IPS DF 4.7 (cell line): ENCODE results near the gene SEPTIN8.
"Not testable (repeated sequence)": the region's sequence is repeated elsewhere in the genome, so short reads cannot be mapped to it uniquely, and the experiment has no call there.

ENCODE experiments used
- DNase-seq: peaks from one replicate; pipeline ENCODE4 v3.0.0-alpha.2; 2013; ENCODE audit warnings: low spot score; ENCODE audit errors: extremely low read depth

The SEPTIN8 gene

DNA sequence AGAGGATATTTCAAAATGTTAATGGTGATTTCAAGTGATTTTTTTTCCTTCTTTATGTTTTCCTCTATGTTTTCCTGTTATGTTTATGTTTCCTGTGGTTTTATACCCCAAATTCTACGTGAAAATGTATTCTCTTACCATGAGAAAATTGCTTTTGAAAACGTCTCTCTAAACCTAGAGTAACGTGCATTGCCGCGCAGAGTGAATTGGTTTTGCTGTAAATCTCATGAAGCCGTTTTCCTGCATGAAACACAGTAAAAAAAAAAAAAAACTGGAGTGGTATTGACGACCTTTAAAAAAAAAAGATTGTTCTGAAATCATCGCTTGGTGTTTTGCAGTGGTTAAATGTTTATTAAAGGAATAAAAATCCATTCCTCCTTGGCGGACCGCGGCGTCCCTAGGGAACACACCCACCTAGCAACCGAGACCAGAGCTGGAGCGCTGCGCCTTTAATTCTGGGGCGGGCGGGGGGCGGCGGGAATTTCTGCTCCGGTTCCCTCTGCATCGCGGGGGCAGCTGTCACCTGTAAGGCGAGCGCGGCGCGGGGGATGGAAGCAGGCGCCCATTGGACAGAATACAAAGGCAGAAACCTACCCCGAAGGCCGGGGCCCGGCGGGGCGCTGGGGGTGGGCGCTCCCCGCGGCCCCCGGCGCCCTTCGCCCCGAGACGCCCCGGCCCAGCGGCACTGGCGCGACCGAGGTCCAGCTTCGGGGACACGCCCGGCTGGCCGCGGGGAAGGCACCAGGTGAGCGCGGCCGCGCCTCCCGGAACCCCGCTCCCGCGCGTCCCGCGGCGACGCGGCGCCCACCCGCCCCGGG, 36.0 kb upstream of the SEPTIN8 start, which contains the start of gene SOWAHA:
Gene SOWAHA, plus strand, starts transcription at position 522 of the 818 bp plus-strand sequence. CDS start 320 bp downstream, outside the sequence.
- DNase-seq = no peak

GRCh38 chr5:132812123-132812765, 35.2 kb upstream of the SEPTIN8 start:
- DNase-seq = no peak

- DNase-seq = no peak
Measured at GRCh38 chr5:132810605-132811004, 33.6 kb upstream of the SEPTIN8 start.

- no peak for DNase-seq
Measured at GRCh38 chr5:132808866-132809265, 31.8 kb upstream of the SEPTIN8 start.

DNA sequence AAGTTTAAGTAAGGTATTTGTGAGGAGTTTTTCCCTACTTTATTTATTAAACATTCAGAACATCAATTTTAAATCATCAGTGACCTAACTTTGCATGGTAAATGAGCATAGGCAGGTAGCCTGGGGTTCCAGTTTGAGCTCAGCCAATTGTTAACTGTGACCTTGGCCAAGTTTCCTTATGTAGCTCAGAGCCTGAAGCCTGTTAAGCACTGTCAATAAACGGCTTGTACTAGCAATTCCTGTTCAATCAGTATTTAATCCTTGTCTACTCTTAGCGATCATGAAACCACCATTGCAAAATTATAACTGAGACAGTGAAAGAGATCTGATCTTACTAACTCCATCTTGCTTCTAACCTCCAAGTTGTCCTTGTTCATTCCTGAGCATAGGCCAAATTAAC, 31.4 kb upstream of the SEPTIN8 start:
- DNase-seq = no peak

- no peak for DNase-seq
Measured at GRCh38 chr5:132807163-132807838, 30.3 kb upstream of the SEPTIN8 start.

DNA sequence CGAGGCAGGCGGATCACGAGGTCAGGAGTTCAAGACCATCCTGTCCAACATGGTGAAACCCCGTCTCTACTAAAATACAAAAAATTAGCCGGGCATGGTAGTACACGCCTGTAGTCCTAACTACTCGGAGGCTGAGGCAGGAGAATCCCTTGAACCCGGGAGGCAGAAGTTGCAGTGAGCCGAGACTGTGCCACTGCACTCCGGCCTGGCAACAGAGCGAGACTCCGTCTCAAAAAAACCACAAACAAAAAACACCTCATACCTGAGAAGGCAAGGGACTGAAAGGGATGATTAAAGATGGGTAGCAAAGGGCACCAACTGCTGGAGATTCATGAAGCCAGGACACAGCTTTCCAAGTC, 29.7 kb upstream of the SEPTIN8 start:
- not testable (repeated sequence) for DNase-seq

DNA sequence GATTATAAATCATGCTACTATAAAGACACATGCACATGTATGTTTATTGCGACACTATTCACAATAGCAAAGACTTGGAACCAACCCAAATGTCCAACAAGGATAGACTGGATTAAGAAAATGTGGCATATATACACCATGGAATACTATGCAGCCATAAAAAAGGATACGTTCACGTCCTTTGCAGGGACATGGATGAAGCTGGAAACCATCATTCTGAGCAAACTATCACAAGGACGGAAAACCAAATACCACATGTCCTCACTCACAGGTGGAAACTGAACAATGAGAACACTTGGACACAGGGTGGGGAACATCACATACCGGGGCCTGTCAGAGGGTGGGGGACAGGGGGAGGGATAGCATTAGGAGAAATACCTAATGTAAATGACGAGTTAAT, 28.8 kb upstream of the SEPTIN8 start:
- not testable (repeated sequence) for DNase-seq

DNA sequence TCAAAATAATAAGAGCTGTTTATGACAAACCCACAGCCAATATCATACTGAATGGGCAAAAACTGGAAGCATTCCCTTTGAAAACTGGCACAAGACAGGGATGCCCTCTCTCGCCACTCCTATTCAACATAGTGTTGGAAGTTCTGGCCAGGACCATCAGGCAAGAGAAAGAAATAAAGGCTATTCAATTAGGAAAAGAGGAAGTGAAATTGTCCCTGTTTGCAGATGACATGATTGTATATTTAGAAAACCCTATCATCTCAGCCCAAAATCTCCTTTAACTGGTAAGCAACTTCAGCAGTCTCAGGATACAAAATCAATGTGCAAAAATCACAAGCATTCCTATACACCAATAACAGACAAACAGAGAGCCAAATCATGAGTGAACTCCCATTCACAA, 27.2 kb upstream of the SEPTIN8 start:
- DNase-seq = not testable (repeated sequence)

DNA sequence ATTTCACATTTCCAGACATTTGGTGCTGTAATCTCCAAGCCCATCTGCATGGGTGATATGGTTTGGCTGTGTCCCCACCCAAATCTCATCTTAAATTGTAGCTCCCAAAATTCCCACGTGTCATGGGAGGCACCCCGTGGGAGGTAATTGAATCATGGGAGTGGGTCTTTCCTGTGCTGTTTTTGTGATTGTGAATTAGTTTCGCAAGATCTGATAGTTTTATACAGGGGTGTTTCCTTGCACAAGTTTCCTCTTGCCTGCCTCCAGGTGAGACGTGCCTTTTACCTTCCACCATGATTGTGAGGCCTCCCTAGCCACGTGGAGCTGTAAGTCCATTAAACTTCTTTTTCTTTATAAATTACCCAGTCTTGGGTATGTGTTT, 25.6 kb upstream of the SEPTIN8 start:
- DNase-seq = not testable (repeated sequence)

- no peak for DNase-seq
Measured at GRCh38 chr5:132802044-132802684, 25.1 kb upstream of the SEPTIN8 start.

GRCh38 chr5:132800545-132800944, 23.5 kb upstream of the SEPTIN8 start:
- DNase-seq = no peak

- DNase-seq = no peak
Measured at GRCh38 chr5:132799392-132799791, 22.4 kb upstream of the SEPTIN8 start.

DNA sequence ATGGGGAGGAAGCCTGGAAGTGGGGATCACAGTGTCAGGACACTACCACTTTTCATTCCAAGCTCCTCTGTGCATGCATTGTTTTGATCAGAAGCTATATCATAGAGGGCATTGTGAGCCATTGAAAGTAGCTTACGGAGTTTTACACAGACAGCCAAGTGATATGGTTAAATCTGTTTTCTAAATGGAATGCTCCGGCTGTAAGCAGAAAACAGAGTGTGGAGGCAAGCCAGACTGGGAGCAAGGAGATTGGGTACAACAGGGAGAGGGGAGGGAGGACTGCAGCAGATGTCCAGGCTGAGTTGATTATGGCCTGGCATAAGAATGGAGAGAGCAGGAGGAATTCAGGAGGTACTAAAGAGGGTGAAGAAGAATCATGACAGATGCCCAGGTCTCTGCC, 20.6 kb upstream of the SEPTIN8 start:
- DNase-seq = no peak

GRCh38 chr5:132791026-132791425, 14.0 kb upstream of the SEPTIN8 start:
- DNase-seq = no peak

DNA sequence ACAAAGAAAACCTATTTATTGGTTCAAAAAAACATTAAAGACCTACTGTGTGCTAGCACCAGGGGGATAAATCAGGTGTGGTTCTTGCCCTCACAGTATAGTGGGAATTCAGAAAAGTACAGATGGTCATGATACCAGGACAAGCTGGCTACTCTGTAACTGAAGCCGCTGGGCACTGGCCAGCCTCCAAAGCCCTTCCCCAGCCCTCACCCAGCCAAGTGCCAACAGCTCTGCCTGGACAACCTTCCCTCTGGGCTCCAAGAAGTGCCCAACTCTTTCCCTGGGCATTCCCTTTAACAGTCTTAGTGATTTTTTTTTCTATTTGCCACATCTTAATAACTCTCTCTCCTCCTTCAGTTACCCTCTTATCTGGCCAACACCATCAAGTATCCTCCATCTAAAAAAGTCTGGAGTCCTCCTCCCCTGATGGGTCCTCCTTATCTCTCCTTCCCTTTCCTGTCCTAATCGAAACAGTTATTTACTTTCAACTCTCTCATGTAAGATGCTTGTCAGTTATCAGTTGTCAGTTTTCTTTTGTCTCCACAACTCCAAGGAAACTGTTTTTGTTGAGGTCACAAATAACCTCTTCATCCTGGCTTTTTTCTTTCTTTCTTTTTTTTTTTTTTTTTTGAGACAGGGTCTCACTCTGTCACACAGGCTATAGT, 13.3 kb upstream of the SEPTIN8 start:
- no peak for DNase-seq

DNA sequence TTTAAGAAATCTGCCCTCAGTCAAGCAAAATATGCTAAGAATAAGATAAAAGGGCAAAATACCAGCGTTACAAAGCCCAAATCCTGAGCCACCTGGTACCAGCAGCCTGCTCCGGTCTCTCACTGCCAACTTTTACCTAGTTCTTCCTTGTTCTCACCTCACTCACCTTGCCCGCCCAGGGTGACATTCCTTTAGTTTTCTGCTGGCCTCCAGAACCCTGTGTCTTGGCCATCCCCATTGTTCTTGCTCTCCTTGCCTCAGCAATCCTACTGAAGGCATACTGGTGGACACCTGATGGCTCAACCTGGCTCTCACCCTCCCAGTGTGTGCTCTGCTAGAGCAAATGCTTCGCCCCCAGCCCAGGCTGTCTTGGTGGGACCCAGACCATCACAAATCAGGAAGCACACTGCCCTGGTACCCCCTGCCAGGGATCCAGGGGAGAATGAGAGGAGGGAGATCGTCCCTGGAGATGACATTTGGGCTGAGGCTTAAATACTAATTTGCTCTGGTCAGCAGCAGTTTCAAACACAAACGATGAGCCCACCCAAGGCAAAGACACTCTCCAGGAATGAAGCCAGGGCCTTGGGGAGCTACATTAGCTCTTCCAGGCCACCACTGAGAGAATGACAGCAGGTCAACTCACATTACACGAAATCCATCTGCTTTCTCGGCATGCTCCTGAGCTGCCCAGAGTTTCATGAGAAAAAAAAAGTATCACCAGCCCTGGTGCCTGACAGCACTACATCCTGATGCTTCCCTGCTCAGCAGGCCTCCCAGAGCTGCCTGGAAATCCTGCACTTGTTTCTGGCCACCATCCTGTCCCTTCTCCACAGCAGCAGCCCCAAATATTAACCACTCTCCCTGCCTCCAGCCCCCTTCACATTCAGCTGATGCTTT, 12.2 kb upstream of the SEPTIN8 start:
- no peak for DNase-seq

- DNase-seq = no peak
Measured at GRCh38 chr5:132788508-132788907, 11.5 kb upstream of the SEPTIN8 start.

DNA sequence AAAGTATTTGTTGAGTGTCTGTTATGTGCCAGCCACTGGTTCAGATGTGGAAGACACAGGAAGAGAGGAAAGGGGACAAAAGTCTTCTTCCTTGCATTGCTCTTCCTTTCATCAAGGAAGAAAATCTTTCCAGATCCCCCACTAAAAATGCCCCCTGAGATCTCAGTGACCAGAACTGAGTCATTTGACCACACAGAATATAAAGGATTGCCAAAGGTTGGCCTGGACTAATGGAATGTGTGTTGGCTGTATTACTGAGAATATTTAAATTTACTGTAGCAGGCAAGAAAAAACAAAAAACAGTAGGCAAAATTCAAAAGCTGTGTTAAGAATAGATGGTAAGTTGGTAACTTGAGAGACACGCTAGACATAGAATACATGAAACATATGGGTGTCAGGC, 10.0 kb upstream of the SEPTIN8 start:
- no peak for DNase-seq

DNA sequence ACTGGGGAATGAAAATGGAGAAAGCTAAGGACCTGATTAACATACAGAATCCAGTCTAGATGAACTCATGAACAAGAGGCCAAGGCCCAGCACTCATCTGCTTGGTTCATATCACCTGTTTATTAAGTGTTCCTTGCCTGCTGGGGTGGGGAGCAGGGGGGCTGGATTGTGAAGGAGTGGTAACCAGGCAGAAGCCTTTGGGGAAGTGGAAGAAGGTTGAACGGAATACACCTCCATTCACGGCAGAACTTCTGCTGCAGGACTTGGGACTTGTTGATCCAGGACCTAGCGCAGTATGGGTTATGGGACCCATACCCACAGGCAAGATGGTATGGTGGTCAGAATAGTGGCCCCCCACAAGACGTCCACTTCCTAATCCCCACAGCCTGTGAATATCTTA, 8.8 kb upstream of the SEPTIN8 start:
- DNase-seq = no peak
